H1 (cell line): ENCODE results near the gene OR5AU1. TPM values are rescaled to one million over a fixed set of nuclear protein-coding genes. Genes with fewer than 3 reads are reported as not detected.
A peak's percentile ranks its signal among the peaks of the same experiment; 100 is the strongest.

Experiments
- CTCF ChIA-PET: fragments of 300-600 bp; sonication (Branson Sonifier 250); formaldehyde crosslinking; loops from one replicate; lab custom pipeline; 2021; ENCODE audit not compliant: partially characterized antibody; lab: Charles Lee
- POLR2A ChIA-PET: fragments of 300-600 bp; sonication (Branson Sonifier 250); formaldehyde crosslinking; loops from one replicate; lab custom pipeline; 2021; ENCODE audit warnings: inconsistent platforms; ENCODE audit not compliant: partially characterized antibody; lab: Charles Lee
- DNase-seq, 2 experiments: peaks; one replicate each; pipeline versions ENCODE4 v3.0.0 to v3.0.0-alpha.2; 2010 to 2022; ENCODE audit warnings: low spot score in 2 of 2, low read depth in 1 of 2, mixed read lengths in 1 of 2
- FAIRE-seq: peaks from 2 replicates; lab custom pipeline; 2011; peaks lifted over from hg19 to GRCh38; lab: Jason Lieb, UNC
- H2AFZ ChIP-seq: 2 replicates; pipeline ENCODE4 v1.8.1; 2012; ENCODE audit warnings: low read length, inconsistent platforms
- H2AK5ac ChIP-seq: 2 replicates; pipeline ENCODE4 v1.6.1; 2013; ENCODE audit warnings: low read depth, low read length
- H2BK120ac ChIP-seq: replicated peaks from 2 replicates; pipeline ENCODE3; 2013; ENCODE audit warnings: low read depth, low read length, inconsistent platforms
- H2BK12ac ChIP-seq: 2 replicates; pipeline ENCODE4 v1.6.1; 2013; ENCODE audit warnings: low read depth, low read length
- H2BK15ac ChIP-seq: 2 replicates; pipeline ENCODE4 v1.6.1; 2013; ENCODE audit warnings: low read length
- H2BK20ac ChIP-seq: 2 replicates; pipeline ENCODE4 v1.6.1; 2013; ENCODE audit warnings: low read length
- H2BK5ac ChIP-seq: 2 replicates; pipeline ENCODE4 v1.6.1; 2013; ENCODE audit warnings: low read depth, low read length
- H3K14ac ChIP-seq: 2 replicates; pipeline ENCODE4 v1.6.1; 2013; ENCODE audit warnings: inconsistent platforms; ENCODE audit not compliant: insufficient read length
- H3K18ac ChIP-seq: 2 replicates; pipeline ENCODE4 v1.6.1; 2013; ENCODE audit warnings: low read length; ENCODE audit errors: extremely low read depth
- H3K23ac ChIP-seq: 2 replicates; pipeline ENCODE4 v1.6.1; 2013; ENCODE audit warnings: inconsistent platforms; ENCODE audit not compliant: insufficient read length
- H3K23me2 ChIP-seq: 2 replicates; pipeline ENCODE4 v1.6.1; 2013; ENCODE audit warnings: low read depth, low read length
- H3K27ac ChIP-seq: 2 replicates; pipeline ENCODE4 v1.6.1; 2011; ENCODE audit warnings: low read depth, low read length, inconsistent platforms
- H3K27me3 ChIP-seq, 4 experiments: replicated peaks in 1 of 4; 1 replicate in 1 of 4; 2 replicates in 3 of 4; pipeline versions ENCODE4 v1.6.1 to v1.8.1; 2011 to 2013; ENCODE audit warnings: low read length in 3 of 4, mild to moderate bottlenecking in 3 of 4, inconsistent platforms in 2 of 4, mixed read lengths in 2 of 4, moderate library complexity in 1 of 4; ENCODE audit not compliant: control insufficient read depth in 3 of 4, insufficient read depth in 3 of 4; ENCODE audit errors: extremely low read depth in 1 of 4
- H3K36me3 ChIP-seq, 4 experiments: 2 replicates each; pipeline versions ENCODE4 v1.6.1 to v1.8.1; 2011 to 2013; ENCODE audit warnings: mild to moderate bottlenecking in 4 of 4, low read length in 3 of 4, moderate library complexity in 2 of 4, control low read depth in 1 of 4, inconsistent platforms in 1 of 4; ENCODE audit not compliant: insufficient read depth in 4 of 4, control insufficient read depth in 2 of 4
- H3K4ac ChIP-seq: replicated peaks from 2 replicates; pipeline ENCODE3; 2013; ENCODE audit warnings: low read length, low read depth, mixed read lengths, inconsistent platforms; ENCODE audit not compliant: insufficient read length
- H3K4me1 ChIP-seq, 4 experiments: replicated peaks in 1 of 4; 1 replicate in 1 of 4; 2 replicates in 3 of 4; pipeline versions ENCODE4 v1.6.1 to v1.8.1; 2011 to 2013; ENCODE audit warnings: low read length in 3 of 4, inconsistent platforms in 2 of 4, mixed read lengths in 1 of 4; ENCODE audit not compliant: insufficient read depth in 4 of 4, control insufficient read depth in 3 of 4
- H3K4me2 ChIP-seq, 2 experiments: 2 replicates each; pipeline versions ENCODE4 v1.6.1 to v1.8.1; 2011 to 2013; ENCODE audit warnings: low read depth in 2 of 2, low read length in 2 of 2, control low read depth in 1 of 2, inconsistent platforms in 1 of 2, mild to moderate bottlenecking in 1 of 2; ENCODE audit not compliant: insufficient read depth in 1 of 2
- H3K4me3 ChIP-seq, 4 experiments: fragments of 200-600, 300-600 bp in 1 of 4; sonication (generic), shearing (Covaris generic), sonication (Bioruptor Twin) in 1 of 4; 2 replicates each; pipeline versions ENCODE4 v1.5.1 to v1.8.1; 2011 to 2016; ENCODE audit warnings: low read length in 4 of 4, low read depth in 3 of 4, control low read depth in 2 of 4, inconsistent platforms in 2 of 4, mild to moderate bottlenecking in 2 of 4, mixed read lengths in 1 of 4, moderate library complexity in 1 of 4; ENCODE audit not compliant: insufficient read depth in 2 of 4; ENCODE audit errors: extremely low read depth in 1 of 4
- H3K56ac ChIP-seq: replicated peaks from 2 replicates; pipeline ENCODE3; 2013; ENCODE audit warnings: low read depth, mild to moderate bottlenecking, mixed read lengths, low read length, inconsistent platforms; ENCODE audit not compliant: insufficient read length
- H3K79me1 ChIP-seq: 2 replicates; pipeline ENCODE4 v1.6.1; 2013; ENCODE audit warnings: low read depth, low read length, control low read depth
- H3K79me2 ChIP-seq, 2 experiments: 2 replicates each; pipeline versions ENCODE4 v1.6.1 to v1.8.1; 2012 to 2013; ENCODE audit warnings: low read length in 2 of 2, mild to moderate bottlenecking in 2 of 2, inconsistent platforms in 1 of 2; ENCODE audit not compliant: insufficient read depth in 2 of 2, control insufficient read depth in 1 of 2
- H3K9ac ChIP-seq, 4 experiments: replicated peaks in 1 of 4; 1 replicate in 1 of 4; 2 replicates in 3 of 4; pipeline versions ENCODE4 v1.6.1 to v1.8.1; 2011 to 2013; ENCODE audit warnings: low read depth in 3 of 4, low read length in 3 of 4, control low read depth in 2 of 4, mild to moderate bottlenecking in 2 of 4, moderate library complexity in 2 of 4, inconsistent platforms in 1 of 4; ENCODE audit errors: extremely low read depth in 1 of 4
- H3K9me3 ChIP-seq, 2 experiments: 2 replicates each; pipeline versions ENCODE4 v1.6.1 to v1.8.1; 2012 to 2013; ENCODE audit warnings: mild to moderate bottlenecking in 2 of 2, moderate library complexity in 2 of 2, control low read depth in 1 of 2, inconsistent platforms in 1 of 2, low read depth in 1 of 2, low read length in 1 of 2, mixed read lengths in 1 of 2; ENCODE audit not compliant: insufficient read depth in 2 of 2
- H4K20me1 ChIP-seq, 2 experiments: replicated peaks in 1 of 2; 2 replicates each; pipeline versions ENCODE3 to v1.8.1; 2011 to 2013; ENCODE audit warnings: inconsistent platforms in 2 of 2, low read length in 2 of 2, mild to moderate bottlenecking in 1 of 2; ENCODE audit not compliant: insufficient read depth in 2 of 2, control insufficient read depth in 1 of 2
- H4K5ac ChIP-seq: 2 replicates; pipeline ENCODE4 v1.6.1; 2013; ENCODE audit warnings: low read length, low read depth, mixed read lengths, inconsistent platforms; ENCODE audit not compliant: insufficient read length
- H4K8ac ChIP-seq: 2 replicates; pipeline ENCODE4 v1.8.0; 2013; ENCODE audit warnings: mild to moderate bottlenecking, moderate library complexity, low read length, inconsistent platforms; ENCODE audit not compliant: insufficient read depth; ENCODE audit errors: extremely low read depth
- H4K91ac ChIP-seq: replicated peaks from 2 replicates; pipeline ENCODE3; 2013; ENCODE audit warnings: low read length, mixed read lengths, inconsistent platforms; ENCODE audit not compliant: insufficient read length
- ASH2L ChIP-seq: fragments of 200-600, 300-600 bp; sonication (generic); IDR thresholded peaks from one replicate; pipeline ENCODE4 v1.7.1; 2017; ENCODE audit warnings: low read length
- HDAC2 ChIP-seq, 2 experiments: fragments of 300-600 bp in 1 of 2; sonication (generic) in 1 of 2; IDR thresholded peaks; 2 replicates each; pipeline ENCODE4 v1.6.1; 2011 to 2012; ENCODE audit warnings: low read depth in 2 of 2, low read length in 2 of 2, mild to moderate bottlenecking in 2 of 2, moderate library complexity in 2 of 2, borderline replicate concordance in 1 of 2, inconsistent platforms in 1 of 2
- KDM1A ChIP-seq: fragments of 200-600, 300-600 bp; sonication (generic); IDR thresholded peaks from 2 replicates; pipeline ENCODE4 v1.7.1; 2016; ENCODE audit warnings: mild to moderate bottlenecking, low read length, borderline replicate concordance
- KDM5A ChIP-seq: fragments of 200-600 bp; IDR thresholded peaks from 2 replicates; pipeline ENCODE4 v1.7.1; 2012; ENCODE audit warnings: mild to moderate bottlenecking, low read length, inconsistent platforms, mixed read lengths
- POLR2A ChIP-seq, 2 experiments: IDR thresholded peaks; 1 replicate in 1 of 2; 2 replicates in 1 of 2; pipeline ENCODE4 v1.6.1; 2011; ENCODE audit warnings: low read depth in 2 of 2, low read length in 2 of 2, mild to moderate bottlenecking in 2 of 2; ENCODE audit errors: control extremely low read depth in 1 of 2
- POLR2AphosphoS5 ChIP-seq: IDR thresholded peaks from 2 replicates; pipeline ENCODE4 v1.6.1; 2011; ENCODE audit warnings: low read depth, low read length
- SIX5 ChIP-seq: IDR thresholded peaks from 2 replicates; pipeline ENCODE4 v1.6.1; 2011; ENCODE audit warnings: mild to moderate bottlenecking, low read depth, low read length
- SP2 ChIP-seq: IDR thresholded peaks from 2 replicates; pipeline ENCODE4 v1.6.1; 2012; ENCODE audit warnings: mild to moderate bottlenecking, low read length, inconsistent platforms
- WGBS, 2 experiments: shearing (Covaris generic) in 1 of 2; methylation state at CpG; one replicate each; pipeline versions ENCODE4 v1.1.6 to v1.1.7; 2013 to 2015; ENCODE audit warnings: low lambda C conversion rate in 2 of 2, mixed read lengths in 2 of 2, inconsistent platforms in 1 of 2, low coverage in 1 of 2, missing lambda C conversion rate in 1 of 2; ENCODE audit not compliant: insufficient replicate concordance in 2 of 2, insufficient coverage in 1 of 2, insufficient read length in 1 of 2; ENCODE audit errors: extremely low coverage in 1 of 2, missing lambda C conversion rate in 1 of 2; 5-methylcytosine and 5-hydroxymethylcytosine counted together
- polyA plus RNA-seq, 7 experiments: library from polyadenylated mRNA; depleted of rRNA in 3 of 7; stranded (reverse) in 5 of 7; unstranded in 2 of 7; fragments of >200 nt in 5 of 7; fragments of 200-250 nt in 2 of 7; gene quantifications; 1 replicate in 5 of 7; 2 replicates in 1 of 7; 4 replicates in 1 of 7; pipeline versions ENCODE4 v1.2.1 to v1.2.3, GENCODE V29; 2011 to 2013; ENCODE audit warnings: missing spikeins in 2 of 7, mixed read lengths in 2 of 7
- total RNA-seq: library from RNA; stranded (reverse); fragmentation: NEBNext Ultra II Directional; extraction: Animal tissue kit (Norgen Biotek cat#: 25700); gene quantifications from 2 replicates; pipeline ENCODE4 v1.2.1, GENCODE V29; 2021

Gene OR5AU1
- total and polyA plus RNA-seq, 2 of the 8 experiments (the other 6 are each of a cell fraction or from before 2014, with no cell fraction given): not detected

DNA sequence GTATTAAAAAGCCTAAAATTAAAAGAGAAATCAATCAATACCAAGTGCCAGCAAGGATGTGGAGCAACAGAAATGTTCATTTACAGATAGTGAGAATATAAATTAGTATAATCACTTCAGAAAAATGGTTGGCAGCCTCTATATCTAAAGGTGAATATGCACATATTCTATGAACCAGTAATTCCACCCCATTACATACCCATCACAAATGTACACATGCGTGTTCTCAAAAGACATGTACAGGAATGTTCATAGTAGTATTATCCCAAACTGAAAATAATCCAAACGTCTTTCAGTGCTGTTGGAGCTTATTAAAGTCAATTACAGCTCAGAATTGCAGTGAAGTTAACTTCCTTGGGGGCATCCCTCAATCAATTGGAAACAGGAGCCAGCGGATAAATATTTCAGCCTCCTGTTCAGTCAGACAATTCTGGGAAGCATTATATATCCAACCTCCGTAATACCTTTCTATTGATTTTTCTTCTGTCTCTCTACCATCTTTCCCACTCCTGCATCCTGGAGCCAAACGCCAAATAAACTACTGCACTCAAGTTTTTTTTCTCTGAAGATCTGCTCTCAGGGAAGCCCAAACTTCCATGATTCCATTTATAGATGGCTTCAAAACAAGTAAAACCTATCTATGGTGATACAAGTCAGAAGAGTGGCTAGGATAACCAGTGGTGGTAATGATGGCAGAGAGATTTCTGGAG is 45.0 kb upstream of the OR5AU1 start:
- no peak overlapping the region for H3K23ac ChIP-seq
- DNase-seq (no peak), FAIRE-seq (no peak)
- H2BK15ac ChIP-seq: no peak overlapping the region
- TF ChIP-seq POLR2A (IDR thresholded peaks at IDR 0.05; ENCODE audit: control extremely low read depth in 1 of 2, low read depth in 2 of 2, low read length in 2 of 2): peak; percentile 34 to 62; a peak in 2 of 3 replicates
- no peak for TF ChIP-seq KDM5A
- peak; percentile 35; the same call in 1 of the 2 replicates for TF ChIP-seq POLR2AphosphoS5
- no peak for TF ChIP-seq HDAC2 (IDR thresholded peaks at IDR 0.05; ENCODE audit: borderline replicate concordance in 1 of 2, low read depth in 2 of 2, low read length in 2 of 2)
- TF ChIP-seq ASH2L: no peak
- no peak for TF ChIP-seq SIX5
- no peak for TF ChIP-seq KDM1A
- no peak for TF ChIP-seq SP2
- TF ChIP-seq, all 59 proteins: peak for 2
- Histone ChIP-seq H2BK20ac (no peak overlapping the region), H4K5ac (no peak overlapping the region), H2AK5ac (no peak overlapping the region), H3K4me2 (no peak overlapping the region), H3K56ac (no peak overlapping the region), H4K91ac (no peak overlapping the region), H2AFZ (no peak overlapping the region), H4K8ac (no peak overlapping the region), H3K79me1 (0 out of 2 replicates have a peak, but pooled peaks cover 3% of the 10 kb centered on the region), H3K9me3 (no peaks in the 10 kb centered on the region), H3K4me1 (peaks cover 0 to 9% (median 0%) of the 10 kb centered on the region in 4 experiments; a peak in 2 of 7 replicates), H3K23me2 (no peaks in the 10 kb centered on the region), H2BK120ac (no peak overlapping the region), H3K4ac (no peak overlapping the region), H3K9ac (no peak overlapping the region), H3K18ac (no peak overlapping the region), H2BK12ac (no peak overlapping the region), H3K27ac (no peak overlapping the region), H3K27me3 (no peaks in the 10 kb centered on the region), H3K4me3 (no peak overlapping the region), H3K36me3 (peaks cover 0 to 7% (median 0%) of the 10 kb centered on the region in 4 experiments; a peak in 2 of 8 replicates), H3K79me2 (no peaks in the 10 kb centered on the region), H4K20me1 (peaks cover under 1 to 3% of the 10 kb centered on the region in 2 experiments), H3K14ac (no peak overlapping the region), H2BK5ac (no peak overlapping the region)
- CTCF ChIA-PET: interaction anchor here (1.0 kb wide), 1 partner anchor 8 kb away, joined by 3 read pairs; no protein-coding TSS in a partner anchor
- POLR2A ChIA-PET: interaction anchor here (1.0 to 7.6 kb wide), 3 partner anchors 8 to 50 kb away, joined by 4 to 101 read pairs (median 97); no protein-coding TSS in a partner anchor
- 80% methylated on average over 5 of the region's 5 CpGs; no CpG with 5 or more reads in 1 of the 2 experiments for WGBS, 2 experiments
